Activated CD4-positive, alpha-beta T cell treated with anti-CD3 and anti-CD28 coated beads for 24 hours (primary cell): Measurements from ENCODE around the gene GRIK4.

Experiments
- DNase-seq, 2 donors: peaks; one replicate each; pipeline ENCODE4 v3.0.0-alpha.2; 2020; ENCODE audit warnings: low read depth in 2 of 2

GRIK4 gene

DNA sequence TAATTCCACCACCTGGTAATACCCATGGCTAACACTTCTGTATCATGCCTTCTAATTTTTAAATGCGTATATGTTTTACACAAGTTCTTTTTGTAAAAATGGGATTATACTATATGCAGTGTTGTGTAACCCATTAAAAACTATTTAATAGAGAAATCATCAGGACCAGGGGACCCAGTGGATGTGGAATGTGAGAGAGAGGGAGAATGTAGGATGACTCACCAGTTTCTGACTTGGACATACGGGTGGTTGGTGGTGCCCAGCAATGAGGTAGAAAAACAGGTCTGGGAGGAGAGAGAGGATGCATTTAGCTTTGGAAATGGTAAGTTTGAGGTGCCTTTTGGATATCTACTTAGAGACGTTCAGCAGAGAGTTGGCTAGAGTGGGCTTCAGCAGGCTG is 400.4 kb downstream of the GRIK4 start:
- DNase-seq, result no peak

DNA sequence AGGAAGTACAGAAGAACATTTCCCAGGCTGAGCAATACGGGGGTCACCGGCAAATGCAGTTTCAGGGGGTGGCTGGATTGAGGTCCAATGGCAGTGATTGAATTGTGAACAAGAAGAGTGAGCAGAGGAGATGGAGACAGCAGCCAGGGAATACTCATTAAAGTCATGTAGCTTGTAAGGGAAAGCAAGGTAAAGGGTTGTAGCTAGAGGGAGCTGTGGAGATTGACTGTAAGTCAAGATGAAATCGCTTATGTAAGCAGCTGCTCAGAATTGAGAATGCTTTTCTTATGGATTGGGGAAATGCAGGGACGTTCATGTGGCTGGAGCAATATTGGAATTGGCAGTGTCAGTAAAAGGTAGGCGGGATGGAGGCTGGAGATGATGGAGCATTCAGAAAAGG is 401.0 kb downstream of the GRIK4 start:
- no peak for DNase-seq

DNA sequence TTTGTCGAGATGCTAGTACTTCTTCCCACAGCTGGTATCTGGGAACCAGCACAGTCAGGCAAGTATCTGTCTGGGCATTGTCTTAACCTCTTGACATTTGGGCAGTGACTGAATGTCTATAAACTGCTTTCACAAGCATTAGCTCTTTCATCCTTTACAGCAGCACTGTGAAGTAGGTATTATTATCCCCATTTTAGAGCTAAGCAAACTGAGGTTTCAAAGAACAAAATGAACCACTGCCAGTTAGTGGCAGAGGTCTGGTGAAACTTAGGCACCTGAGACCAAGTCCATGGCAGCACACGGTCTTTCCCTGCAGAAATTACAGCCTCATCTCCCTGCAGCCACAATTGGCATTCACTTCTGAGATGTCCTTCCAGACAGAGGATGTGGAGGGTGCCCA is 401.4 kb downstream of the GRIK4 start:
- DNase-seq, result no peak

DNA sequence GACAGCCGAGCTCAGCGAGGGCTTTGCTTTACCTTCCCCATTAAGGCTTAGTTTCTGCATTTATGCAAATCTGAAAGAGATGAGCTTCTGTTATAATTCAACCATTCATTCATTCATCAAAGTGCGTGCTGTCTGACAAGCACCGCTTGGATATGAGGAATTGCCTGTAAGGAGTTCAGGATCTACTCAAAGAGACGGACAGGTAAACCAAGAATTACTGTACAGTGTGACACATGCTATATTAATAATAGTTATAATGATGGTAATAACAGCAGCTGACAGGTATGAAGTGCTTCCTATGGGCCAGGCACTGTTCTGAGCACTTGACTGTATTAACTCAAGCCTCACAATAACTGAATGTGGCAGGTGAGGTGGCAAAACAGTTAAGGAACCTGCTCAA is 402.5 kb downstream of the GRIK4 start:
- DNase-seq, result no peak

DNA sequence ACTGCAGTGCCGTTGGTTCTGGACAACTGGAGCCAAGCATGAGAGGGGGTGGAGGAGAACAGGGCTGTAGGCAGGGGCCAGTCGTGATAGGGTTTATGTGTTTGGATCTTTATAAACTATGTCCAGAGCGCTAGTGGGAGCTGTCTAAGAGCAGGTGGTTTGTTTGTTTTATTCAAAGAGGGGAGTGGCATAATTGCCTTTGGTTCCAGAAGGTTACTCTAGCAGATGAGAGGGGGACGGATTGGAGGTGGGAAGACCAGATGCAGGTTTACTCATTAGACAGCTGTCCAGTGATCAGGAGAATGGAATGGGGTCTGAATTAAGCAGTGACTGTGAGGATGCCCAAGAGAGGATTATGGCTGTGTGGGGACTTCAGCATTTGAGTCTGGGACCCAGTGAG is 403.1 kb downstream of the GRIK4 start:
- DNase-seq, result no peak

DNA sequence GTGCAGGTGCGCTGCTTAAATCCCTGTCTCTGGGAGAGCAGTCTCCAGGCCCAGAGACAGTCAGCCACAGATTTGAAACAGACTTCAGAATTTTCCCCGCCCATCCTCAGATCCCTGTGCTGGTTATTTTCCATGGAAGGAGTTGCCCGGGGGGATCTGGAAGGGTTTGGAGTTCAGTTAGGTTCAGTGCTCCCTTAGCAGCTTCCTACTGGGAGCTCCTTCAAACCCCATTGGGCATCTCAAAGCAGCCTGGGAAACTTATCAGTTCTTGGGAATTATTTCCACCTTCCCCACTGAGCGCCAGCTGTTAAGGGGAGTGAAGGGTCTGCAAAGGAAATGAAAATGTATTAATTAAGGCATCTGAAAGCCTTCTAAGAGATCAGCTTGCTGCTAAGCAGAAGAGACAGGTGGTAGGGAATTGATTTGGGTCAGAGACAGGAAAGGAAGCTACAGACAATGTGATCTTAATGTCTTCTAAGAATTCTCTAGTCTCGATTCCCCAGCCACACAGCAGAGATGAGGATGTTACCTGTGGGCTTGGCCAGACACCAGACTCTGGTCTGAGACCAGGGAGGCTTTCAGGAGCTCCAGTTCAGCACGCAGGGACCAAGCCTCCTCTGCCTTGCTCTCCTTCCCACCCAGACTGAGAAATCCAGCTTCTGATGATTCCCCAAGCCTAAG is 406.2 kb downstream of the GRIK4 start:
- no peak for DNase-seq

DNA sequence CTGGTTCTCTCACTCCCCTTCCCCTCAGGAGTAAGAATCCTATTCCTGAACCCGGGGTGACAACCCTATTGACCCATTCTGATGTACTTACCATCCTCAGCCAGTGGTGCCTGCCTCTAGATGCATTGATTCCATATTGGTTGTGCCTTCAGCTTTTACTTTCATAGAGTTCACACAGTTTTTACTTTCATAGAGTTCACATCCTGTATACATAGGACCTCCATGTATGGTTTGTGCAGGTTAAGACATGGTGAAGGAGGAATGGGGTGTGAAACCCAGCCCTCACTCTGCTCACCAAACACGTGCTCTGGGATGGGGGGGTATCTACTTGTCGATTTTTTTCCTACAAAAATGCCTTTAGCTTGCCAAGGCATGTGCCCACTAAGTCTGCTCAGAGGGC is 406.7 kb downstream of the GRIK4 start:
- DNase-seq, result no peak

DNA sequence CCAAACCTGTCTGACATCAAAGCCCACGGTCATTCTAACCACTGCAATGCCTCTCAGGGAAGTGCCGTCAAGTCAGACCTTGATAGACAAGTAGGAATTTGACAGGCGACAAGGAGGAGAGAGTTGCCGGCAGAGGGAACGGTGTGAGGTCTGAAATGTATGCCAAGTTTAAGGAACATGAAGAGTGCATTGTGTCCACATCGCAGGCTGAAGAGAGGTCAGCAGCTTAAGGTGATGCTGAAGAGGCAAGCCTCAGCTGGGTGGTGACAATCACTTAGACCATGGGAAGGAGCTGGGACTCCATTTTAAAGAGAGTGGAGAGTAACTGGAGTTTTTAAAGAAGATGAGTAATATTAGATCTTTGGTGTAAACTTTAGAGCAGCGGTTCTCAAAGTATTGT is 407.5 kb downstream of the GRIK4 start:
- no peak for DNase-seq

DNA sequence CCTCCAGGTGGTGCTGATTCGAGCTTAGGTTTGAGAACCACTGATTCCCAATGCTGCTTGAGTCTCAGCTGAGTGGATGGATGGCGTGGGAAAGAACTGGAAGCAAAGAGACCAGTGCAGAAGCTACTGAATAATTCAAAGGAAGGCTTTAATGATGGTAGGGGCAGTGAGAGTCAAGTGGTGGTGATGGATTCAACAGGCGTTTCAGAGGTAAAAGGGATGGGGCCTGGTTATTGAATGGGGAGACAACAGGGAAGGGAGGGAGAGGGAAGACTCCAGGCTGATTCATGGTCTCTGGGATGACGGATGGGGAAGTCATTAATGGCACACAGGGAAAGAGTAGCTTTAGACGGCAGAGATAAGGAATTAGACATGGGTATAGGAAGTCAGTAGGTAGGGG is 408.0 kb downstream of the GRIK4 start:
- no peak for DNase-seq

DNA sequence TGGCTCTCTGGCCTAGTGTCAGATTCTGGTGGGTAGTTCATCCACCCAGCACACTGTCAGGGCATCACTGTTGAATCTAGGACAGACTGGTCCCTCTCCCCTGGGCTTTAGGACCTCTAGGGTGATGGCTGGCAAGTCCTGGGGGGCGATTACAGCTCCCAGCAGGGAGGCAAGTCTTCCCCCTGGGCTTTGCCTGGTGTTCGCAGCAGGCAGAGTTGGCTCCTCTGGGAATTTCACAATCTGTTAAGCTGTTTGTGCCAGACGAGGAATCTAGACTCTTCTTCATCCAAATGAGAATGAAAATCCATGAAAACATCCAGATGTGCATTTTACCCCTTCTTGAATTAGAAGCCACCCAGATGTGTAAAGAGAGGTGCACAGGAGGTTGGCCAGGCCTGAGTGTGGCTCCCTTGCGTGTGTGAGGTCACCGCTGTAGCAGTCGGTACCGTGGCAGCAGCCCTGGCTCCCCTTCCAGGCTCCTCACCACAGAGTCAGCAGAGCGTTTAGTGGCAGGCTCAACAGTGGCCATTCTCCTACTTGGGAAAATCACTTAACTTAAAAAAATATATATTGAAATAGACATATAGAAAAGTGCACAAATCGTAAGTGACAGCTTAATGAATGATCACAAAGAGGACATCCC is 412.4 kb downstream of the GRIK4 start:
- DNase-seq, result no peak

DNA sequence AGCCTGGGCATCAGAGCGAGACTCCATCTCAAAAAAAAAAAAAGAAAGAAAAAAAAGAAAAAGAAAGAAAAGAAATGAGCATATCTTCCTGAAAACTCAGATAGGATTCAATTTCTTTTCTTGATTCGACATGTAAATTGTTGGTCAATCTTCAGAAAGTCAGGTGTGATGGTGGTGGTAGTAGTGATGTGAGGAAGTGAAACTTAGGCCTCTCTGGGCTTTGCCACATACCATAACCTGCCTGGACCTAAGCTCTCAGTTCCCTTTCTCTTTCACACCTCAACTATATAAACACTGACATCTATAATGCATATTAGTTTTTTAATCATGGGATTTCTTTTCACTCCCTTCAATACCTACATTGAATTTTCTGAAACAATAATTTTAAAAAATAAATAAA is 414.4 kb downstream of the GRIK4 start:
- no peak for DNase-seq

DNA sequence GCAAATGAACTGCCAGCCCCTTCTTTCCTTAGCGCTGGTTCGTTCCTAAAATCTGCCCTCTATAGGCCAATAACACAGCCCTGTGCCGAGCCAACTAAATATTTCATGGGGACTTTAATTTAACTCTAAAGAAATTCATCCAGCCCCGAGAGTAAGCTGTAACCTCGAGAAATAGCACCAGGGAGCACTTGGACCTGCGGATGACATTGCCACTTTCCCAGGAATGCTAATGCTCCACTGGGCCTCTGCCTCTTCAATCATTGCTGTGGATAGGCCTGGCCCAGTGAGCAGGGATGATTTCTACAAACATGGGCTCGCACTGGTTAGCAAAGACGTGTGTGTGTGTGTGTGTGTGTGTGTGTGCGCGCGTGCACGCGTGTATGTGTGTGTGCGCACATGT is 417.1 kb downstream of the GRIK4 start:
- DNase-seq, result no peak

DNA sequence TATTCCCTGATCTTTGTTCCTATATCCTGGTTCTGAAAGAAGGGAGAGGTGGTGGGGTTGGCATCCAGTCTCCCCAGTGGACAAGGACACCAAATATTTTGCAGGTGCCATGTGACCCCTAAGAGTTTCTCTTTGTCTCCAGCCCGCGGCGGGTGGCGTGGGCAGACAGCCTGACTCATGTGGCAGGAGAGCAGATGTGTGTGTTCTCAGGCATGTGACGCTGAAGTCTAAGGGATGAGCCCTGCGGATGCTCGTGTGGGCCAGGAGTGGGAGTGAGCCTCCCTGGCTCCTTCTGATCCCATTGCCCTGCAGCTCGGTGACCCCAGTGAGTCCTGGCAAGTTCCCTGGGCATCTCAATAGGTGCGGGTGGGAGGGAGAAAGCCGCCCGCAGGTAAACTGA is 417.5 kb downstream of the GRIK4 start:
- DNase-seq, result no peak

DNA sequence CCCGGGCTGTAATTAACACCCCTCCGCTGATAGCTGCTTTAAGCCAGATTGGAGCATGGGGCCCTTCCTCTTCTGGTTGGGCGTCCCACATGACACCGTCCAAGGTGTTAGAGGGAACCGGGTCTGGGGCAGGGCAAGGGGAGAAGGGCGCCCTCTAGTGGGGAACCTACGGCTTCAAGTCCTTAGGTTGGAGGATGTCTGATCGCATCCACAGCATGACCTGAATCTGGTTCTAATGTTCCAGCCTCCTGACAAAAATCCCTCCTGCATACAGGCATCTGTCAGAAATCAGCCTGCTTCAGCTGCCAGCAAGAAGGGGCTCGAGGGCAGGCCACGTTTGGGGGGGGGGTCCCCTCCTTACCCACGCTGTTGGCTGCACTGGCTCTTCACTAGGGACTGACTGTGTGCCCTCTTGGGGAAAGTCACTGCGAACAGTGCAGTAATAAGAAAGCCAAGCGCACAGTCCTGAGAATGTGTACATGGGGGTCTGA is 418.2 kb downstream of the GRIK4 start:
- peak; percentile 14 to 16 for DNase-seq

DNA sequence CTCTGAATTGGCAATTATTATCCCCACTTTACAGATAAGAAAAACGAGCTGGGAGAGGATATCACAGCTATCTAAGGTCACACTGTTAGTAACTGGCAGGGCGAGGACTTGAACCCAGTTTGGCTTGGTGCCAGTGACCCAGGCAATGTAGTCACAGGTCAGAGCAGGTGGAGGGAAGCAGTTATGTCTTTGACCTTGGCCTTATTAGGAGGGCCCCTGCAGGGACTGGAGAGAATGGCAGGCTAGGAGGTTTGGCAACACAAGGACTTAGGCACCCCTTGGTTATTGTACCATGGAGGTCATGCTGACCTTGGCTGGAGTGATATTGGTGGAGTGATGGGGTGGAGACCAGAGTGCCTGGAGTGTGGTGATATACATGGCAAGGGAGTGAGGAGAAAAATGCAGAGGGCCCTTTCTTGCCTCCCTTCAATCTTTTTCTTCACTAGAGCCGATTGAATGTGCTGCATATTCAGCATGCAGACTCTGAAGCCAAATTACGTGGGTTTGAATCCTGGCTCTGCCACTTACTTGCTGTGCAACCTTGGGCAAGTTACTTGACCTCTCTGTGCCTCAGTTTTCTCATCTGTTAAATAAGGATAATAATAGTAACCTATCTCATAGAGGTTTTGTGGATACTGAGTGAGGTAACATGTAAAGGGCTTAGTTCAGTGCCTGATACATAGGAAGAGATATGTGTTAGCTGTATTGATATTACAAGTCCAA is 419.7 kb downstream of the GRIK4 start:
- DNase-seq, result no peak

DNA sequence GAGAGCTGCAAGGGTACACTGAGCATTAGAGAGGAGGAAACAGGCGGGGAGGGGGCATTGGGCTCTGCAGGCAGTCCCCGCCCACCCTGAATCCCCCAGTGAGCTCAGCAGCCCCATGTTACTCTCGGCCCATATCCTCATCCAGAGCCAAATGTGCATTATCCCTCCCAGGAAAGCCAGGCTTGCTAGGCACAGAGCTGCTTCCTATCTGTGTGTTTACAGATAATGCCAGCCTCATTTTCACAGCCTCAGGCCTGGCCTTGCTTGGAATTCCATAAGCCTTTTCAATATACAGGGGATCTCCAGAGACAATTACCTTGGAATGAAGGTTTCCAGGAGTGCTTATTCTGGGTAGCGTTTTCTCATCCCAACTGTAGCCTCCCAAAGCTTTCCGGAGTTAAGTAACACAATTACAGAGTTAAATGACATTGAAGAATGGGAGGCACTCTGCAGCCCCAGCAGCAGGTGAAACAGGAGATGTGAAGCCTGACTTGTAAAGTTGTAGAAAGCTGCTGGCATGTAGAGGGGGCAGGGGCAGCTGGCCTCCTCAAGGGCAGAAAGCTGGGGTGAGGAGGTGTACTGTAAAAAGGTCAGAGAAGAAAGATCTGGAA is 420.9 kb downstream of the GRIK4 start:
- no peak for DNase-seq

DNA sequence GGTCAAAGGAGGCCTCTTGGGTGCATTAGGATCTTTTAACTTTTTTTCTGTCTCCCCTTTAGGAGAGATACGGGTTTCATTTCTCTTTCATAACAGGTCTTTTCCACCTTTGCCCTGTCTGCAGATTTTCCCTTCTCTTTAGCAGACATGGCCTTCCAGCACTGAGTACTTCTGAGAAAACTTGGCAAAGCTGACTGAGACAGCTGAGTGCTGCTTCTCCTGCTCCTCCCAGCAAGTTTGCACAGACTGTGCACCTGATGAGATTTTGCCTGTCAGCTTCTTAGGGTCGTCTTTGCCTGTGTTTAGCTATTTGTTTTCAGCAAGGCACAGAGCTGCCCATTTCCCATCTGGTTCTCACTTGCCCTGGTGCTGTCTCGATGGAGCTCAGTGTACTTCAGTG is 424.8 kb downstream of the GRIK4 start:
- no peak for DNase-seq

DNA sequence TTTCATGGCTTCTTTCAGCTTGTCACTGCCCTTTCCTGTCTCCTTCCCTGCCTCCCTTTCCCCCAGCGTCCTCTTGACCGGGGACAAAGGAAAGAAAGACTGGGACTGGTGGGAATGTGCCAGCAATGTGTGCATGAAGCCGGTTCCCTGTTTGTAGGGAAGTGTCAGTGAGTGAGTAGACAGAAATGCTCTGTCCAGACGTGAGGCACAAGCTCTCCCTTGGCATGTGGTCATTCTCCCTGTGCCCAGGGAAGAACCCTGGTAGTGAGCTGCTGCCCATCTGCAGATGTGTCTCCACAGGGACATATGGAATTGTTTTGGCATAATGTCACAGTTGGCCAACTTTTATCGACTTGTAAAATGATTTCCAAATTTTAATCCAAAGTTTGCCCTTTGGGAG is 426.0 kb downstream of the GRIK4 start:
- DNase-seq, result no peak

DNA sequence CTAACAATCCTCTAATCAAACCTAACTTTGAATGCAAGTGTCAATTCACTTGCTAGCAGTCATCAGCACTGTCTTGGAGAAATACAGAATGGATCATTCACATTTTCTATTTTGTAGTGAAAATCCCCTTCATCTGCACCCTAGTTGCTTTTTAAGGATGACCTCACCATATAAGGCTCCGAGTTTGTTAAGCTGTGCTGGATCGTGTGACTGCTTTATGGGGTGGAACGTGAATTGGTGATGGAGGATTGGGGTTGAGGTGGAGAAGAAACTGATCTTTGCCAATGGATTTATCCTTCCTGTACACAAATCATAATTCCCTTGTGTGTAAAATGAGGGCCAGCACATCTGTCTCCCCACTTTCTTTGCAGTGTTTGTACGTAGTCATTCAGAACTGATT is 426.7 kb downstream of the GRIK4 start:
- DNase-seq, result no peak

DNA sequence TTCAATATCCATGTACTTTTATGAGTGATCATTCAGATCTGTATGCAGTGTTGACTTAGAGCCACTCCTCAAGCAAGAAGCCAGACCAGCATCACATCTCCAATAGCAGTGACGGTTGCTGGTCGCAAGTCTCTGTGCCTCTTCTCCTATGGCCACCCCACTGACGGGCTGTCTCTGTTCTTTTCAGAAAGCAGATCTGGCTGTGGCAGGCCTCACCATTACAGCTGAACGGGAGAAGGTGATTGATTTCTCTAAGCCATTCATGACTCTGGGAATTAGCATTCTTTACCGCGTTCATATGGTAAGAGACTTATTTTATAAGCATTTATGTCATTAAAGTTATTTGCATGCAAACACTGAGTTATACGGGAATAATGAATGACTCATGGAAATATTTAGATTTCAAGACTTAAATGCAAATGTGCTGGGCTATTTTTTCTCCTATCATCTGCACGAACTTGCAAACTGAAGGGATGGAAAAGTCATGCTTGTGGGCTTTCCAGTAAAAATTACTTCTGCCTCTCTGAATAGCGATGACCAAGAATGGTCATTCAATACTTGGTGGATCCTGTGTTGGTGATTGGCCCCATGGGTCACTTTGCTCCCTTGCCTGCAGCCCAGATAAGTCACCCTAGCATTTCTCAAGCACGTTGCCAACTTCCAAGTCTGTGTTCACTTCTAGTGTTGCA is 428.8 kb downstream of the GRIK4 start:
- no peak for DNase-seq

DNA sequence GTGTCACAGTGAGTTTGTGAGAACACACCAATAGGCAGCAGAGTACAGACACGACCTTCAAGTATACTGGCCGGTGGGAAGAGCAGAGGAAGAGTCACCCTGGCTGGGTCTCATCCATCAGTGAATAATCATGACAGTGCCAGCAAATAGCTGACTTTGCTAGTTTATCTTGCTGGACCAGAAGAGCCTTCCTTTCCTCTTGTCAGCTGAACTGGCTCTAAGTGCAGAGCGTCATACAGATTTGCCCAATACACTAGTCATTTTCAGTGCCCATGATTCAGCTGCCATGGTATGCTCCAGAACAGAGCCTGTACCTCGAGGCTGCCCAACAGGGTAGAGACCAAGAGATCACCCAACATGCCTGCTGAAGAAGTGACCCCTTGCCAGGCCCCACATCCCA is 429.5 kb downstream of the GRIK4 start:
- DNase-seq, result no peak

DNA sequence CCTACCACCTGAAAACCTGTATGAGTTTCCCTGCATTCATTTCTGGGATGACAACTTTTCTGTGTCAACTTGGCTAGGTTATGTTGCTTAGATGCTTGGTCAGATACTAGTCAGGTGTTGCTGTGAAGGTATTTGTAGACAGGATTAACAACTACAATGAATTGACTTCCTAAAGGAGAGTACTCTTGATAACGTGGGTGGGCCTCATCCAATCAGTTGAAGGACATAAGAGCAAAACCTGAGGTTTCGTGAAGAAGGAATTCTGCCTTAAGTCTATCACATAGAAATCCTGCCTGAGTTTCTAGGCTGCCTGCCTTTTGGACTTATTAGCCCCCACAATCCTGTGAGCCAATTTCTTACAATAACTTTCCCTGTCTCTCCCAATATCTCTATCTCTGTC is 431.2 kb downstream of the GRIK4 start:
- DNase-seq, result no peak
